Measurements from ENCODE around the gene SLMAP.

The SLMAP gene

DNA sequence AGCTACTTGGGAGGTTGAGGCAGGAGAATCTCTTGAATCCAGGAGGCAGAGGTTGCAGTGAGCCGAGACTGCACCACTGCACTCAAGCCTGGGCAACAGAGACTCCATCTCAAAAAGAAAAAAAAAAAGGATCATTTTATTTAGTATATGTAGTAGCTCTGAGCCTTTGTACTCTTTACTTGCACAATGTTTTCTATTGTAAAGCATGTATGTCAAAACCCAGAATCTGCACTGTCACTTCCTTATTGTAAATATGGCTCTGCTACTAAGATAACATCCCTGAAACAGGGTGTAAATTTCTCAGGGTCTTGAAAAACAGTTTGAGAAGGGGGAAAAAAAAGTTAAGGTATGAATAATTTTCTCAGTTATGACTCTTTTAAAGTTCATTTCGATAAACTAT lies 35.1 kb downstream of the SLMAP start:
- Histone ChIP-seq H3F3A (ENCODE audit: low read depth) (no peaks in the 10 kb centered on the region), H3K9me2 (replicated peaks; ENCODE audit: low read depth, low read length) (no peaks in the 10 kb centered on the region), H3K36me3 (ENCODE audit: insufficient read depth, low read length) (no peaks in the 10 kb centered on the region), H3K27me3 (ENCODE audit: insufficient read depth, low read length, poor library complexity, severe bottlenecking) (no peaks in the 10 kb centered on the region), H3K9me3 (ENCODE audit: insufficient read depth, low read depth, low read length) (no peaks in the 10 kb centered on the region), H3K4me3 (ENCODE audit: low read length, poor library complexity, severe bottlenecking) (peak overlapping the region; percentile 27), H3K4me2 (ENCODE audit: low read depth, low read length, poor library complexity, severe bottlenecking) (peak overlapping the region; percentile 62), H3K79me2 (ENCODE audit: insufficient read depth, low read length) (peaks cover 74% of the 10 kb centered on the region), H3K9ac (ENCODE audit: low read depth, low read length, poor library complexity, severe bottlenecking) (no peak overlapping the region), H3K4me1 (ENCODE audit: insufficient read depth, low read length, poor library complexity, severe bottlenecking) (peaks cover 32% of the 10 kb centered on the region), H2AFZ (ENCODE audit: low read length) (no peak overlapping the region), H4K20me1 (ENCODE audit: insufficient read depth, low read length, poor library complexity, severe bottlenecking) (peaks cover 18% of the 10 kb centered on the region)
- no peak for TF ChIP-seq EZH2phosphoT487 (IDR thresholded peaks at IDR 0.05; ENCODE audit: borderline replicate concordance)
- TF ChIP-seq, protein P1, sequence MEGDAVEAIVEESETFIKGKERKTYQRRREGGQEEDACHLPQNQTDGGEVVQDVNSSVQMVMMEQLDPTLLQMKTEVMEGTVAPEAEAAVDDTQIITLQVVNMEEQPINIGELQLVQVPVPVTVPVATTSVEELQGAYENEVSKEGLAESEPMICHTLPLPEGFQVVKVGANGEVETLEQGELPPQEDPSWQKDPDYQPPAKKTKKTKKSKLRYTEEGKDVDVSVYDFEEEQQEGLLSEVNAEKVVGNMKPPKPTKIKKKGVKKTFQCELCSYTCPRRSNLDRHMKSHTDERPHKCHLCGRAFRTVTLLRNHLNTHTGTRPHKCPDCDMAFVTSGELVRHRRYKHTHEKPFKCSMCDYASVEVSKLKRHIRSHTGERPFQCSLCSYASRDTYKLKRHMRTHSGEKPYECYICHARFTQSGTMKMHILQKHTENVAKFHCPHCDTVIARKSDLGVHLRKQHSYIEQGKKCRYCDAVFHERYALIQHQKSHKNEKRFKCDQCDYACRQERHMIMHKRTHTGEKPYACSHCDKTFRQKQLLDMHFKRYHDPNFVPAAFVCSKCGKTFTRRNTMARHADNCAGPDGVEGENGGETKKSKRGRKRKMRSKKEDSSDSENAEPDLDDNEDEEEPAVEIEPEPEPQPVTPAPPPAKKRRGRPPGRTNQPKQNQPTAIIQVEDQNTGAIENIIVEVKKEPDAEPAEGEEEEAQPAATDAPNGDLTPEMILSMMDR (conservative IDR thresholded peaks at IDR 0.05; ENCODE audit: low read length) = no peak

DNA sequence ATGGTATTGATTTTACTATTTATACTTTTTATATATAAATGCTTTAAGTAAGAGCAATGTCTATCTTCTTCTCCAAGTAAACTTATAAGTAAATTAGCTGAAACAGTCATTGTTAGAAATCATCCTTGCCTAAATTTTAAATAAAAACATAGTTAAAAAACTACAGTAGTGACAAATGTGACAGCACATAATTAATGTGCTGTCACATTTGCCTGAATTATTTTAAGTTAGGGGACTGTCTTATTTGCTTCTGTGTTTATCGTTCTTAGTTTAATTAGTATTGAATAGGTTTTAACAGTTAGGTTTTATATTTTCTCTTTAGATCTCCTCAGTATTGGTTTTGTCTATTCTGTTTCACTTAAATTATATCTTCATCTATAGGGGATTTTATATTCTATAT lies 36.1 kb downstream of the SLMAP start:
- H3K4me3 ChIP-seq (ENCODE audit: low read length, poor library complexity, severe bottlenecking) = no peak overlapping the region
- no peak overlapping the region for H3K9ac ChIP-seq (ENCODE audit: low read depth, low read length, poor library complexity, severe bottlenecking)
- no peaks in the 10 kb centered on the region for H3K9me2 ChIP-seq (replicated peaks; ENCODE audit: low read depth, low read length)
- peaks cover 36% of the 10 kb centered on the region for H3K4me1 ChIP-seq (ENCODE audit: insufficient read depth, low read length, poor library complexity, severe bottlenecking)
- H3K27me3 ChIP-seq (ENCODE audit: insufficient read depth, low read length, poor library complexity, severe bottlenecking) = no peaks in the 10 kb centered on the region
- H4K20me1 ChIP-seq (ENCODE audit: insufficient read depth, low read length, poor library complexity, severe bottlenecking) = peaks cover 18% of the 10 kb centered on the region
- H2AFZ ChIP-seq (ENCODE audit: low read length) = no peak overlapping the region
- H3K36me3 ChIP-seq (ENCODE audit: insufficient read depth, low read length) = no peaks in the 10 kb centered on the region
- TF ChIP-seq, protein P1 (conservative IDR thresholded peaks at IDR 0.05; ENCODE audit: low read length) = no peak
- TF ChIP-seq EZH2phosphoT487 (IDR thresholded peaks at IDR 0.05; ENCODE audit: borderline replicate concordance) = no peak
- peaks cover 78% of the 10 kb centered on the region for H3K79me2 ChIP-seq (ENCODE audit: insufficient read depth, low read length)
- H3K4me2 ChIP-seq (ENCODE audit: low read depth, low read length, poor library complexity, severe bottlenecking) = no peak overlapping the region
- no peaks in the 10 kb centered on the region for H3F3A ChIP-seq (ENCODE audit: low read depth)
- no peaks in the 10 kb centered on the region for H3K9me3 ChIP-seq (ENCODE audit: insufficient read depth, low read depth, low read length)

DNA sequence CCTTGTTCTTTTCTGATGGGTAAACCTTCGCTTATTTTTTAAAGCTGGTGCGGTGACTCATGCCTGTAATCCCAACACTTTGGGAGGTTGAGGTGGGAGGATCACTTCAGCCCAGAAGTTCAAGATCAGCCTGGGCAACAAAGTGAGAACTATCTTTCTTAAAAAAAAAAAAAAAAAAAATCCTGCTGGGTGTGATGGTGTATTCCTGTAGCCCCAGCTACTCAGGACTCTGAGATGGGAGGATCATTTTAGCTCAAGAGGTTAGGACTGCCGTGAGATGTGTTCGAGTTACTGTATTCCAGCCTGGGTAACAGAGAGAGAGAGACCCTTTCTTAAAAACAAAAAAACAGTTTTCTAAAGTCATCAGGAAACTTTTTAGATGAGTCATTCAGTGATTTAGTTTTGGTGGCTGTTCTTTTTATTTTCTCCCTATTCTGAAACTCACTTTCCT lies 37.7 kb downstream of the SLMAP start:
- H3K79me2 ChIP-seq (ENCODE audit: insufficient read depth, low read length) = peaks cover 75% of the 10 kb centered on the region
- TF ChIP-seq, protein P1 (conservative IDR thresholded peaks at IDR 0.05; ENCODE audit: low read length) = no peak
- no peak for TF ChIP-seq EZH2phosphoT487 (IDR thresholded peaks at IDR 0.05; ENCODE audit: borderline replicate concordance)
- H3K36me3 ChIP-seq (ENCODE audit: insufficient read depth, low read length) = no peaks in the 10 kb centered on the region
- H3K4me2 ChIP-seq (ENCODE audit: low read depth, low read length, poor library complexity, severe bottlenecking) = peak overlapping the region; percentile 4
- peaks cover 2% of the 10 kb centered on the region; the same call in 1 of the 2 replicates for H3F3A ChIP-seq (ENCODE audit: low read depth)
- H3K9me2 ChIP-seq (replicated peaks; ENCODE audit: low read depth, low read length) = no peaks in the 10 kb centered on the region
- H2AFZ ChIP-seq (ENCODE audit: low read length) = no peak overlapping the region
- H4K20me1 ChIP-seq (ENCODE audit: insufficient read depth, low read length, poor library complexity, severe bottlenecking) = peaks cover 22% of the 10 kb centered on the region
- peaks cover 31% of the 10 kb centered on the region for H3K4me1 ChIP-seq (ENCODE audit: insufficient read depth, low read length, poor library complexity, severe bottlenecking)
- H3K4me3 ChIP-seq (ENCODE audit: low read length, poor library complexity, severe bottlenecking) = no peak overlapping the region
- no peak overlapping the region for H3K9ac ChIP-seq (ENCODE audit: low read depth, low read length, poor library complexity, severe bottlenecking)
- H3K9me3 ChIP-seq (ENCODE audit: insufficient read depth, low read depth, low read length) = no peaks in the 10 kb centered on the region
- no peaks in the 10 kb centered on the region for H3K27me3 ChIP-seq (ENCODE audit: insufficient read depth, low read length, poor library complexity, severe bottlenecking)
